GM18508 (cell line): Measurements from ENCODE around the gene BLZF1.
A peak's percentile ranks its signal among the peaks of the same experiment; 100 is the strongest.
"Not testable (repeated sequence)": the region's sequence is repeated elsewhere in the genome, so short reads cannot be mapped to it uniquely, and the experiment has no call there.

ENCODE experiments used
- ATAC-seq: cut with Tn5 transposase; IDR thresholded peaks from one replicate; pipeline ENCODE4 v1.9.1; 2021; ENCODE audit warnings: moderate number of reproducible peaks; ENCODE audit not compliant: insufficient read depth, unreplicated experiment

BLZF1 gene, protein sequence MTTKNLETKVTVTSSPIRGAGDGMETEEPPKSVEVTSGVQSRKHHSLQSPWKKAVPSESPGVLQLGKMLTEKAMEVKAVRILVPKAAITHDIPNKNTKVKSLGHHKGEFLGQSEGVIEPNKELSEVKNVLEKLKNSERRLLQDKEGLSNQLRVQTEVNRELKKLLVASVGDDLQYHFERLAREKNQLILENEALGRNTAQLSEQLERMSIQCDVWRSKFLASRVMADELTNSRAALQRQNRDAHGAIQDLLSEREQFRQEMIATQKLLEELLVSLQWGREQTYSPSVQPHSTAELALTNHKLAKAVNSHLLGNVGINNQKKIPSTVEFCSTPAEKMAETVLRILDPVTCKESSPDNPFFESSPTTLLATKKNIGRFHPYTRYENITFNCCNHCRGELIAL

DNA sequence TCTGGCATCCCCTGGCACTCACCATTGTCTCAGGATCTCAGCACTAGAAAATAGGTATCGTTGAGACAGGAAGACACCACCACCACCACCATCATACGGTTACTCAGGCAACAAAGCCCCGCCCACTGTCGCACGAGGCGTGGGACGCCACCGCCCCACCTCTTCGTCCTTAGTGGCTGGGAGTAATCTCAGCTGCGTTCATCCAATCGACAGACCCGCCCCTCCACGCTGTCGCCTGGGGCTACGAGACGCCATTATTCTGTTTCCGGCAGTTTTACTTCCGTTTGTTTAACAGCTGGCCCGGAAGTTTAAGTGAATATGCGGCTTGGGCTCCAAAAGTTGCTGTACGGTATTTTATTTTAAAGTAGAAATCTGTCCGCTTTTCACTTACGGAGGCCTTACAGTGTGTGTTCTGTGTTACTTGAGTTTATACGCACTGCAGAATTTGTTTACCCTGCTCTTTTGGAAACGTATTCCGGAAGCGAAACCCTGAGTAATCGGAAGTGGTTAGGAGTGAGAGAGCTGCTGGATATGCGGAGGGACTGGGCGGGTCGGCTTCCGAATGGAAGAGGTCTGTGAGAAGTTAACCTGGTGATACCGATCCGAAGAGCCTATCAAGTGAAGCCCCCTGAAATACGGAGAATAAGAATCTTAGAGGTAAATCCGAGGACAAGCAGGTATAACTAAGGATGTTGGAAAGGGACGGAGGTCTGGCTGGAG, at the start of gene BLZF1, which contains the start of gene NME7:
TSS of gene BLZF1 (plus strand) at position 510 of the 720 bp plus-strand sequence. CDS start 1,328 bp downstream, outside the sequence.
TSS of gene NME7 (minus strand) at position 112 of the 720 bp plus-strand sequence. CDS start at position 25, 87 bp downstream.
- ATAC-seq = peak; percentile 77

DNA sequence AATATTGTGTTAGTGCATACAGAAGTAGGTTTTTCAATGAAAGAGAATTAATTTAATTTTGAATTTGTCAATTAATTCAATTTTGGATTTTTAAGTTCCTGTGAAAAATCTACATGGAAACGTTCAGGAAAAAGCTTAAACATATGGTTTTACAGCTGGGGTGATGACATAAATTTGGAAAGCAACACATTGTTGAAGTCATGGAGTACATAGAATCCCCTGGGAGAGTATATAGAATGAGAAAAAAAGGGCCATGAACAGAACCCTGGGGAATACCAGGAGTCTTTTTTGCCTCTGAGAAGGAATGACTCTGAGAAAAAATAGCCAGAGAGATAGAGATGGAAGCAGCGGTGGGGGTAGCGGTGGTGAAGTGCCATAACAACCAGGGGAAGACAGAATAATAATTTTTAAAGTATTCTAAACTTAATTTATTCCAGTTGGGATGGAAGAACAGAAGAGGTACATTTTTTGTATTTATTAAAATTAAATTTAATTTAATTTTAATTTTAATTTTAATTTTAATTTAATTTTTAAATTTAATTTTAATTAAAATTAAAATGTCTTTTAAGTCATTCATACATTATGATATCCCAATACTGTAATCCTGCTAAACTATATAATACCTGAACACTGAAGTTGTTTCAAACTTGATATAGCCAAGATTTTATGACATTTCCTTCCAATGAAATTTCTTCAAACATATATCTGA, 49.3 kb upstream of the BLZF1 start:
- ATAC-seq = no peak

DNA sequence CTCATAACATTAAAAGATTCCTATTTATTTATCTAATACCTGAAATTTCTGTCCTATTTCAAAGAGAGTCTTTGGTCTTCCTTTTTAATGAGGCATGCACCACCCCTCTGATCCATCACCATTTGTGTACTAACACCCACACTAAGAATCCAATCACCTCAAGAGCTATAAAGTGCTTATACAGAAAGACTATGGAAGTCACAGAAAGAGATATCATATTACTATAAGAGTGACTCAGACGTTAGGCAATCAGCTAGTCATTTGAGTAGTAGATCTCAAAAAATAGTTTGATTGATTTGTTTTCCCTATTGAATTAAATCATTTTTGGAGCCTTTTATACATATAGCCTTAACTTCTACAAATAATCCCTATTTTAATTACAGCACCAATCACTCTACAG, 46.5 kb upstream of the BLZF1 start:
- ATAC-seq = no peak

DNA sequence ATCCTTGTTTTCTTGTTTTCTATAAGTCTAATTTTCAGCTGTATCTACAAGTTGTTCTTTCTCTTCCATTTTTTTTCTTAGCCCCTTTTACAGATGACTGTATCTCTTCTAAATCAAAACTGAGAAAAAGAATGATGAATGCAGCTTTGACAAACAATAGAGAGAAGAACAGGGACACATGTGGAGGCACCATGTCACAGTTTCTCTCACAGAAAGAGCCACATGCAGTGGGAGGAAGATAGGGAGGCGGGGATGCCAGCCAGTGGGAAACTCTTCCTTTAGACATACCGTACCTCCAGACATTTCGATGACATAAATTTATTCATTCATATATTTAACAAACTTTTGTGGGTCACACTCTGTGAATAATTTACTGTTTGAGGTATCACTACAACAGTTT, 45.9 kb upstream of the BLZF1 start:
- no peak for ATAC-seq

DNA sequence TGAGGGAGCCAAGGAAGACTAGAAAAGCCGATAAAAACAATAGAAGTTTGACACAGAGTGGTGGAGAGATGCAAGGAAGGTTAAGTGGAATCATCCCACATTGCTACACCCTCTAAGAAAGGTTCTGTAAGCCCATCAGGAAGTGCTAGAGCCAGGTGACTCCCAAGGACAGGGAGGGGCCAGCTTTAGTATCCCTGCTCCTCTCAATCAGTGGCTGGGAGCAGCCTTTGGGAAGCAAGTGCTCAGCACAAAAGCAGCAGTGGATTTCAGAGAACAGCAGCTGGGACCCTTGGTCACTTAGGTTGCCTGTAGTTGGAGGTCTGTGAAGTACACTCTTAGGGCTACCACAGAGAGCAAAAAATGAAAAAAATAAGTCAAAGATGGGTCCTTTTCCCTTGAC, 42.9 kb upstream of the BLZF1 start:
- no peak for ATAC-seq

DNA sequence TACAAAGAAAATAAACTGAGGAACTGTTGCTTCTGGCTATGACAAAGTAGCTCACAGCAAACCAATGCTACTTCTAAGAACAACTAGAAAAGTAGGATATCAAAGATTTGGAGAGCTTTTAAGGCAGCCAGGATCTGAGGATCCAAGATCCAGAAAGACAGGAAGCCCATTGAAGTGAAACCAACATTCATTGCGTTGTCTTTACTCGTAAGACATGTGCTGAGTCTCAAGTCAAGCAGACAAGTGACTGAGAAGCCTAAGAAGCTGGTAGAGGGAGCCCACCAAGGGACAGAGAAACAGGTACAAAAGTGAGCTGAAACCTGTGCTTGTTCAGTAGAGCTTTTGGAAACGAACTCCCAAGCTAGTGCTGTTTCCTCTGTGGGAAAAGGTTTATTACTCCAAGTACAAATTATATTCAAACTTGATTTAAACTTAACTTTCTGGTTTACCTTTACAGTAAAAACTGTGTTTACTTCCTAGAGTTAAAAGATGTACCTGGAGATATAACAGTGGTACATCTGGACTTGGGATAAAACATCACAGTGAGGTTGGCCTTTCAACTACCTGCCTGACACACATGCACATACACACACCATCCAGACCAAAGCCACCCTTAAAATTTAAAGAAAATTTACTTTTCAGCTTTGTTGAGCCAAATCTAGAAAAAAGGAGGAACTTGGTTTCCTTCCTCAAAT, 41.6 kb upstream of the BLZF1 start:
- peak; percentile 17 for ATAC-seq

DNA sequence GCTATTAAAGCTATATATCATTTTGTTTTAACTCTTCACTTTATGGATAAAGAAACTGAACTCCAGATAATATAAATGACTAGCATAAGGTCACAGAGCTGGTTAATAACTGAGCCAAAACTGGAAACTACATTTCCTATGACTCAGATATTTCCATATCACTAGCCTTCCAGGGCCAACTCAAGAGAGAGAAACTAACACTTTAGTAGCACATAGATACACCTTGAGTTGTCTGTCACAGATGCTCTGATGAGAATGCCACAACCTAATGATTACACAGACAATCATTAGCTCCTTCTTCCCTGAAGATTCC, 41.1 kb upstream of the BLZF1 start:
- peak; percentile 97 for ATAC-seq

DNA sequence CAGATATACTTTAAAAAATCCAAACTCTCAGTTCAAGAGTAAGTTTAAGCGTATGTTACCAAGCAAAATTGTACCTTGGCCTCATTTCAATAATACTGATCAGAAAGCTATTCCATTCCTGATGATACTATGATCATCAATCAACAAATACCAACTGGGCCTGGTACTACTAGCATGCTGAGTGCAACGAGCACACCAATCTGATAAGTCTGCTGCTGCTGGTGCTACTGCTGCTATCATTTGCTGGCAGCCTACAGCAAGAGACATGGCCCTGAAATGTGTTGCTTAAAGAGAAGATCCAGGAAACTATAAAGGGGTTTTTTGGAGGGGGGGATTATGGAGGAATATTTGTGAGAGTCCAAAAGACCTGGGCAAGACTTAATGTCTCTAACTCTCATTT, 40.1 kb upstream of the BLZF1 start:
- no peak for ATAC-seq

DNA sequence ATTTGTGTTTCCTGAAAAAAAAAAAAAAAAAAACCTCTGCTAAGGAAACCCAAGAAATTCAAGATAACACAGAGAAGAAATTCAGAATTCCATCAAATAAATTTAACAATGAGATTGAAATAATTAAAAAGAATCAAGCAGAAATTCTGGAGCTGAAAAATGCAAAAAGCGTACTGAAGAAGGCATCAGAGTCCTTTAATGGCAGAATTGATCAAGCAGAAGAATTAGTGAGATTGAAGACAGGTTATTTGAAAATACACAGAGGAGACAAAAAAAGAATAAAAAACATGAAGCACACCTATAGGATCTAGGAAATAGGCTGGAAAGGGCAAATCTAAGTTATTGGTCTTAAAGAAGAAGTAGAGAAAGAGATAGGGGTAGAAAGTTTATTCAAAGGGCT, 38.6 kb upstream of the BLZF1 start:
- ATAC-seq = no peak

DNA sequence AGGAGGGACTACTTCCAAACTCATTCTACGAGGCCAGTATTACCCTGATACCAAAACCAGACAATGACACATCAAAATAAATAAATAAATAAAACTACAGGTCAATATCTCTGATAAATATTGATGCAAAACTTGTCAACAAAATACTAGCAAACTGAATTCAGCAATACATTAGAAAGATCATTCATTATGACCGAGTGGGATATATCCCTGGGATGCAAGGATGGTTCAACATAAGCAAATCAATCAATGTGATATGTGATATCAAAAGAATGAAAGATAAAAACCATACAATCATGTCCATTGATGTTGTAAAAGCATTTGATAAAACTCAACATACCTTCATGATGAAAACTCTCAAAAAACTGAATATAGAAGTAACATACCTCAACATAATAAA, 37.1 kb upstream of the BLZF1 start:
- no peak for ATAC-seq

DNA sequence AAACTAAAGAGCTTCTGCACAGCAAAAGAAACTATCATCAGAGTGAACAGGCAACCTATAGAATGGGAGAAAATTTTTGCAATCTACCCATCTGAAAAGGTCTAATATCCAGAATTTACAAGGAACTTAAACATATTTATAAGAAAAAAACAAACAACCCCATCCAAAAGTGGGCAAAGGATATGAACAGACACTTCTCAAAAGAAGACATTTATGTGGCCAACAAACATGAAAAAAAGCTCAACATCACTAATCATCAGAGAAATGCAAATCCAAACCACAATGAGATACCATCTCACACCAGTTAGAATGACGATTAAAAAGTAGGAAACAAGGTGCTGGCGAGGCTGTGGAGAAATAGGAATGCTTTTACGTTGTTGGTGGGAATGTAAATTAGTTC, 33.3 kb upstream of the BLZF1 start:
- ATAC-seq = not testable (repeated sequence)

DNA sequence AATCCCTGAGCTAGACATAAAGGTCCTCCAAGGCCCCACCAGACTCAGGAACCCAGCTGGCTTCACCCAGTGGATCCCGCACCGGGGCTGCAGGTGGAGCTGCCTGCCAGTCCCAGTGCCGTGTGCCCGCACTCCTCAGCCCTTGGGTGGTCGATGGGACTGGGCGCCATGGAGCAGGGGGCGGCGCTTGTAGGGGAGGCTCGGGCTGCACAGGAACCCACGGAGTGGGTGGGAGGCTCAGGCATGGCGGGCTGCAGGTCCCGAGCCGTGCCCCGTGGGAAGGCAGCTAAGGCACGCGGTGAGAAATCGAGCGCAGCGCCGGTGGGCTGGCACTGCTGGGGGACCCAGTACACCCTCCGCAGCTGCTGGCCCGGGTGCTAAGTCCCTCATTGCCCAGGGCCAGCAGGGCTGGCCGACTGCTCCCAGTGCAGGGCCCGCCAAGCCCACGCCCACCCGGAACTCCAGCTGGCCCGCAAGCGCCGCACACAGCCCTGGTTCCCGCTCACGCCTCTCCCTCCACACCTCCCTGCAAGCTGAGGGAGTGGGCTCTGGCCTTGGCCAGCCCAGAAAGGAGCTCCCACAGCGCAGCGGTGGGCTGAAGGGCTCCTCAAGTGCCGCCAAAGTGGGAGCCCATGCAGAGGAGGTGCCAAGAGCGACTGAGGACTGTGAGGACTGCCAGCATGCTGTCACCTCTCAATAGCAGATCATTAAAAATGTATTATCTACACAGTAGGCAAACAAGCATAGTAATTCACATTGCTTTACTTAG, 30.9 kb upstream of the BLZF1 start:
- not testable (repeated sequence) for ATAC-seq

DNA sequence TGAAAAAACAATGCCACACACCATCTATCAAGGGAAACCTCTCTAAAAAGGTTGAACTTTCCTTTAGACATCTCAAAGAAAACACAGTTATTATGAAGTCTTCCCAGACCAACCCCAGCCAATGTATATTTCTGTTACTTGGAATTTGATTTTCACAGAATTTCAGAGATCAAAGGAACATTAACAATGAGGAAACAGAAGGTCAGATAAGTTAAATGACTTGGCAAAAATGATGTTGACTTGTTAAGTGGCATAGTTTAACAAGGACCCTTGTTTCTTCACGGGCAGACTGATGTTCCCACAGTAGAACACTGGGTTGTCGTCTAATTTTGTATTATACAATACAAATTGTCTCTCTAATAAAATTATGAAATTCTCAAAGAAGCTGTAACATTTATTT, 29.4 kb upstream of the BLZF1 start:
- ATAC-seq = no peak

DNA sequence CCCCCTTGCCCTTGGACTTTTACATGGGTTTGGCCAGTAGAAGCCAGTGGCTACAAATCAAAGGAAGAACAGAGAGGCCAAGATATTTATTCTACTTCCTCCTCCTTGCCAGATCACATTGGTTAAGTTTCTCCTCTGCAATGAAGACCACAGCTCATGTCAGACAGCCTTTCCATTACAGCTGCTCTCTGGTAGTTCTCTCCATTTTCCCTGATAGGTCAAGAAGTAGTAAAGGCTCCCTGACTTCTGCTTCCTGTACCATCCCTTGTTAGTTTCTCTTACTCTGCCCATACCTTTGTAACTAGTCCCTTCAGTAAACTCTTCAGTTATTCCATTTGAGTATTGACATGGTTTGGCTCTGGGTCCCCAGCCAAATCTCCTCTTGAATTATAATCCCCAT, 28.2 kb upstream of the BLZF1 start:
- no peak for ATAC-seq

DNA sequence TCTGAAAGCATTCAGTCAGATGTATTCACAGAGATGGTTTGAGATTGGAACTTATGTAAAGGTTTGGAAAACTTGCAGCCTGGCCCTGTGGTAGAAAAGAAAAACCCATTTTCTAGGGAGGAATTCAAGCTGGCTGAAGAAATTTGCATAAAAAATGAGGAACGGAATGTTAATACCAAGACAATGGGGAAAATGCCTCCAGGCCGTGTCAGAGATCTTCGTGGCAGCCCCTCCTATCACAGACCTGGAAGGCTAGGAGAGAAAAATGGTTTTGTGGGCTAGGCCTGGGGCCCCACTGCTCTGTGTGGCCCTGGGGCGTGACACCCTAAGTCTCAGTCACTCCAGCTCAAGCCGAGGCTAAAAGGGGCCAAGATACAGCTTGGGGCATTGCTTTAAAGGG, 27.1 kb upstream of the BLZF1 start:
- no peak for ATAC-seq

DNA sequence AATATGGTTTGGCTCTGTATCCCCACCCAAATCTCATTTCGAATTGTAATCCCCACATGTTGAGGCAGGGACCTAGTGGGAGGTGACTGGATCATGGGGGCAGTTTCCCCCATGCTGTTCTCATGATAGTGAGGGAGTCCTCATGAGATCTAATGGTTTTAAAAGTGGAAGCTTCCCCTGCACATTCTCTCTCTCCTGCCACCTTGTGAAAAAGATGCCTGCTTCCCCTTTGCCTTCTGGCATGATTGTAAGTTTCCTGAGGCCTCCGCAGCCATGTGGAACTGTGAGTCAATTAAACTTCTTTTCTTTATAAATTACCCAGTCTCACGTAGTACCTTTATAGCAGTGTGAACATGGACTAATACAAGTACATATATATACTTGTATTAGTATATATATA, 25.9 kb upstream of the BLZF1 start:
- not testable (repeated sequence) for ATAC-seq

DNA sequence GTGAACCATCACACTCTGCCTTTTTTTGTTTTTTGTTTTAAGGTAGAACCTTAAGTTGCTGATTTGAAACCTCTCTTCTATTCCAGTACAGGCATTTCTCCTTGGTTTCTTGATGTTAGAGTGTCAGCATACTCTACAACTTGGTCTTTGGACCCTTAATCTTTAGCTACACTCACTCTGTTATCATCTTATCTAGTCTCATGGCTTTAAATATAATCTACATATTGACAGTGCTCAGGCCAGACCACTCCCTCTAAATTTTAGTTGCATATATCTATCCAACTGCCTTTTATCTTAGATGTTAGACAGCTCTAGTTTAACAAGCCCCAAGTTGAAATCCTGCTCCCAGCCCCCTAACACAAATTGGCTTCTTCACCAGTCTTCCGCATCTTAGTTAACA, 22.5 kb upstream of the BLZF1 start:
- no peak for ATAC-seq

DNA sequence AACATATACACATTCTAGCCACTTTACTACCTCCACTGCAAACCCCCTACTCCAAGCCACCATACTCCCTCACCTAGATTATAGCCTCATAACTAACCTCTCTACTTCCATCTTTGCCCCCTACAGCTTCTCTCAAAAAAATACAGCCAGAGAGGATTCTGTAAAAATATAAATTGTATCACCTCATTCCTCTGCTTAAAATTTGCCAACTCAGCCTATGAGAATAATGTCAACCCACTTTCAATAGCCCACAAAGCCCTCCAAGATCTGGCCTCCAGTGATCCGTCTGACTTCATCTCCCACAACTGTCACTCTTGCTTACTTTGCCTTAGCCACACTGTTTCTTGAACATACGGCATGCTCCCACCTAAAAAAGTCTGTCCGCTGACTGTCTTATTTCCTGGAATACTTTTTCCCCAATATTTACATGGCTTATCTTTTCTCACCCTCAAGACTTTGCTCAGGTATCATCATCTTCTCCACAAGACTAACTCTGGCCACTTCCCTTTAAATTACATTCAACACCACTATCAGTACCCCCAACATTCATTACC, 21.9 kb upstream of the BLZF1 start:
- ATAC-seq = no peak

DNA sequence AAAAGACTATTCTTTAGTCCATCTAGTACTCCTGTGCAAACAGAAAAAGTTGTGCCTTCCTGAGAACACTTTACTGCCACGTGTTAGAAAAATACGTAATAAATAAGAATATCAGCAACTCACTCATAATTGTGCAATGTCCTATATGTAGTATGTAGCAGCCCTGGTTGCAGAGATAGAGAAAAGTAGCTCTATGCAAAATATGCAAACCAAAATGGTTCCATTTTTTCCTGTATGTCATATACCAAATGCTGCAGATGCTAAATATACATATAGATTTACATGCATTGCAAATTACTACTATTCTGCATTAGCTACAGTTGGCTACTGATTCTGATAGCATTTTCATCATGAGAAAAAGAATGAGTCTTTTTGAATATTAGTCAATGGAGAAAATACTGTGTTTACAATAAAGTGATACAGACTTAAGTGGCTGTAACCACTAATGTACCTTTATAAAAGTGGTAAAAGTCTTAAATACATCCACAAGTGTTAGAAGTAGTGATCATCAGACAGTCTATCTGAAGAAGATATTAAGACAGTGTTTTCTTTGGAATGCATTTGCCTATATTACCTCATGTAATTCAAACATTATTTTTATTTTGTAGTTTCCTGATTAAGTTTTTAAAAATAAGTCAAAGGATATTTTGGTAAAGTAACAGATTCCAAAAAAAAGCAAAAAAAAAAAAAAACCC, 20.2 kb upstream of the BLZF1 start:
- no peak for ATAC-seq
